PC-9 (cell line): ENCODE data around the gene TPST2. TPM values are rescaled to one million over a fixed set of nuclear protein-coding genes. Genes with fewer than 3 reads are reported as not detected.
"Not testable (repeated sequence)": the region's sequence is repeated elsewhere in the genome, so short reads cannot be mapped to it uniquely, and the experiment has no call there.

Source experiments
- BruUV-seq: library from RNA; stranded (reverse); fragments of 400-500 nt; replicated peaks from 2 replicates; lab custom pipeline; 2021; lab: Mats Ljungman, UMichigan
- CTCF ChIA-PET: fragments of 300-600 bp; sonication (Branson Sonifier 250); formaldehyde crosslinking; loops from one replicate; lab custom pipeline; 2022; ENCODE audit warnings: antibody characterized with exemption; lab: Charles Lee
- POLR2A ChIA-PET: fragments of 300-600 bp; sonication (Branson Sonifier 250); formaldehyde crosslinking; loops from one replicate; lab custom pipeline; 2022; ENCODE audit warnings: antibody characterized with exemption; ENCODE audit not compliant: unreplicated experiment; lab: Charles Lee
- DNase-seq, 2 experiments: peaks; one replicate each; pipeline versions ENCODE4 v3.0.0 to v3.0.0-alpha.2; 2015 to 2022; ENCODE audit warnings: mixed read lengths in 1 of 2
- H2AFZ ChIP-seq: fragments of 200-600 bp; sonication (generic); 2 replicates; pipeline ENCODE4 v1.8.1; 2017; ENCODE audit warnings: antibody characterized with exemption
- H3F3A ChIP-seq: fragments of 200-600 bp; sonication (generic); 2 replicates; pipeline ENCODE4 v1.8.1; 2017; ENCODE audit warnings: antibody characterized with exemption, mild to moderate bottlenecking, low read depth; ENCODE audit not compliant: insufficient read depth
- H3K27ac ChIP-seq: fragments of 200-600 bp; sonication (generic); 2 replicates; pipeline ENCODE4 v1.6.1; 2016; ENCODE audit warnings: mixed run types
- H3K27me3 ChIP-seq: fragments of 200-600 bp; sonication (generic); 2 replicates; pipeline ENCODE4 v1.6.1; 2016; ENCODE audit warnings: low read depth, mixed run types; ENCODE audit not compliant: insufficient read depth
- H3K36me3 ChIP-seq: fragments of 200-600 bp; sonication (generic); 2 replicates; pipeline ENCODE4 v1.6.1; 2016; ENCODE audit warnings: low read depth, mixed run types
- H3K4me1 ChIP-seq: fragments of 200-600 bp; sonication (generic); replicated peaks from 2 replicates; pipeline ENCODE4 v1.6.1; 2016; ENCODE audit warnings: mixed run types; ENCODE audit not compliant: insufficient read depth
- H3K4me2 ChIP-seq: fragments of 200-600 bp; sonication (generic); 2 replicates; pipeline ENCODE4 v1.6.1; 2017; ENCODE audit warnings: mixed run types
- H3K4me3 ChIP-seq: fragments of 200-600 bp; sonication (generic); 2 replicates; pipeline ENCODE4 v1.6.1; 2016; ENCODE audit warnings: mixed run types
- H3K79me2 ChIP-seq: fragments of 200-600 bp; sonication (generic); 2 replicates; pipeline ENCODE4 v1.6.1; 2017; ENCODE audit warnings: low read depth, mixed run types
- H3K9me2 ChIP-seq: fragments of 200-600 bp; sonication (generic); 2 replicates; pipeline ENCODE4 v1.8.1; 2017; ENCODE audit warnings: mild to moderate bottlenecking; ENCODE audit not compliant: insufficient read depth
- H3K9me3 ChIP-seq: fragments of 200-600 bp; sonication (generic); 2 replicates; pipeline ENCODE4 v1.8.1; 2016; ENCODE audit warnings: low read depth; ENCODE audit not compliant: insufficient read depth
- H4K20me1 ChIP-seq: fragments of 200-600 bp; sonication (generic); 2 replicates; pipeline ENCODE4 v1.8.1; 2017; ENCODE audit not compliant: insufficient read depth
- CTCF ChIP-seq: fragments of 200-600 bp; sonication (generic); conservative IDR thresholded peaks from 2 replicates; pipeline ENCODE4 v1.6.1; 2017; ENCODE audit warnings: mixed run types, antibody characterized with exemption, mild to moderate bottlenecking, moderate library complexity
- EZH2 ChIP-seq: fragments of 200-600 bp; sonication (generic); IDR thresholded peaks from 2 replicates; pipeline ENCODE4 v1.8.0; 2017; ENCODE audit warnings: antibody characterized with exemption, low read depth
- intact Hi-C: fragments of 100-400 bp; cut with micrococcal nuclease; formaldehyde crosslinking; loops from one replicate; pipeline ENCODE4 v1.10.0; 2022; ENCODE audit not compliant: unreplicated experiment
- total RNA-seq: library from RNA; stranded (reverse); gene quantifications from 2 replicates; pipeline ENCODE4 v1.2.3, GENCODE V29; 2021

TPST2 gene
- total RNA-seq, 1 experiment from 2014 or later: 13.5 TPM

GRCh38 chr22:26534874-26535602 is 54.9 kb downstream of the TPST2 start:
- no peak overlapping the region for H2AFZ ChIP-seq
- intact Hi-C loops: no loop called here
- no peaks in the 10 kb centered on the region for H3F3A ChIP-seq
- BruUV-seq: no TSS peak
- H4K20me1 ChIP-seq: no peaks in the 10 kb centered on the region
- no peak overlapping the region for H3K27ac ChIP-seq
- H3K4me3 ChIP-seq: no peak overlapping the region
- H3K36me3 ChIP-seq: no peaks in the 10 kb centered on the region
- H3K9me2 ChIP-seq: no peaks in the 10 kb centered on the region
- CTCF ChIA-PET: no interaction called here
- DNase-seq: no peak
- no peaks in the 10 kb centered on the region for H3K27me3 ChIP-seq
- H3K4me1 ChIP-seq: no peaks in the 10 kb centered on the region
- POLR2A ChIA-PET: no interaction called here
- H3K79me2 ChIP-seq: no peaks in the 10 kb centered on the region
- no peaks in the 10 kb centered on the region for H3K9me3 ChIP-seq
- TF ChIP-seq EZH2 (no peak), CTCF (no peak)
- H3K4me2 ChIP-seq: no peak overlapping the region

GRCh38 chr22:26534171-26534855 is 55.6 kb downstream of the TPST2 start:
- no peak for DNase-seq
- no peak overlapping the region for H3K4me2 ChIP-seq
- H3K4me3 ChIP-seq: no peak overlapping the region
- POLR2A ChIA-PET: no interaction called here
- intact Hi-C loops: no loop called here
- H3K9me3 ChIP-seq: no peaks in the 10 kb centered on the region
- H3K9me2 ChIP-seq: no peaks in the 10 kb centered on the region
- no peak for TF ChIP-seq CTCF
- TF ChIP-seq EZH2: no peak
- no peak overlapping the region for H2AFZ ChIP-seq
- no TSS peak for BruUV-seq
- H4K20me1 ChIP-seq: no peaks in the 10 kb centered on the region
- H3K4me1 ChIP-seq: no peaks in the 10 kb centered on the region
- no peaks in the 10 kb centered on the region for H3K79me2 ChIP-seq
- H3K27ac ChIP-seq: no peak overlapping the region
- H3K36me3 ChIP-seq: no peaks in the 10 kb centered on the region
- no peaks in the 10 kb centered on the region for H3F3A ChIP-seq
- H3K27me3 ChIP-seq: no peaks in the 10 kb centered on the region
- CTCF ChIA-PET: no interaction called here

GRCh38 chr22:26529345-26529744 is 60.6 kb downstream of the TPST2 start:
- ChIA-PET POLR2A (no interaction called here), CTCF (no interaction called here)
- H3K4me1 ChIP-seq: no peaks in the 10 kb centered on the region

GRCh38 chr22:26528518-26528917 is 61.4 kb downstream of the TPST2 start:
- H3K4me2 ChIP-seq, H3K4me1 ChIP-seq, H3K79me2 ChIP-seq, intact Hi-C loops, H3K36me3 ChIP-seq, H3K27me3 ChIP-seq, H2AFZ ChIP-seq, H3K27ac ChIP-seq, H3K9me2 ChIP-seq, H3K4me3 ChIP-seq, H3K9me3 ChIP-seq, POLR2A ChIA-PET, DNase-seq, H4K20me1 ChIP-seq, H3F3A ChIP-seq, CTCF ChIA-PET, BruUV-seq: not testable (repeated sequence)

More at GRCh38 chr22:26529345-26529744, 60.6 kb downstream of the TPST2 start:
- no peak for DNase-seq
- H3K9me3 ChIP-seq: no peaks in the 10 kb centered on the region
- BruUV-seq: no TSS peak
- H2AFZ ChIP-seq: no peak overlapping the region
- H3K27me3 ChIP-seq: no peaks in the 10 kb centered on the region
- no peaks in the 10 kb centered on the region for H3K36me3 ChIP-seq
- H4K20me1 ChIP-seq: no peaks in the 10 kb centered on the region
- intact Hi-C loops: no loop called here
- H3K4me3 ChIP-seq: no peak overlapping the region
- no peaks in the 10 kb centered on the region for H3K79me2 ChIP-seq
- H3K4me2 ChIP-seq: no peak overlapping the region
- H3F3A ChIP-seq: no peaks in the 10 kb centered on the region
- no peak for TF ChIP-seq EZH2
- TF ChIP-seq CTCF: no peak
- no peaks in the 10 kb centered on the region for H3K9me2 ChIP-seq
- H3K27ac ChIP-seq: no peak overlapping the region
